ENCODE data around the gene HAUS3. TPM values are rescaled to one million over a fixed set of nuclear protein-coding genes. Genes with fewer than 3 reads are reported as not detected.
A peak's percentile ranks its signal among the peaks of the same experiment; 100 is the strongest.

Gene HAUS3
- total RNA-seq, 4 donors from 2014 or later: 9.9 to 14.1 (median 11.3) TPM

DNA sequence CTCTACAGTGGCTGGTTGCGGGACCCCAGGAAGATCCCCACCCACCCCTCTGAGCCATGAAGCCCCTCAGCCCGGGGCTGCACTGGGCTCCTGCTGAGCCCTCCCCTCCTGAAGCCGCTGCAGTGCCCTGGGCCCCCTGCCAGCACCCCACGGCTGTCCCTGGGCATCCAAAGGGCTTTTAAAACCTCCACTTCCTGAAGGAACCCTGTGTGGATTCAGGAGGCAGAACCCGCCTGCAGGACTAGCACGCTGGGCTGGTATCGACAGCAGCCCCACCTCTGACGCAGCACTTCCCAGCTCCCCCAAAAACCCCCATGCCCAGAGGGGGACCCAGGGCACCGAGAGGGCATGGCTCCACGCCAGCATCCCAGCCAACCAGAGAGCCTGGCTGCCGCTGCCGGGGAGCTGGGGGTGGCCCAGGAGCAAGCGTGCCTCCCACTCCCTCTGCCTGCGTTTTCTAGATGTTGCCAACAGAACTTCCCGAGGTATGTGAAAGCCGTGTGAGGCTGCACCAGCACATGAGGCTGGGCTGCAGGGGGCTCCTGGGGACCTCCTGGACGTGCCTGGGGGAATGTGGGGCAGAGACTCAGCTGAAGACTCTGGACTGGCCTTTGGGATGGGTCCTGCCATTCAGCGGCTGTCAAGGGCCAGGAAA, 13.7 kb upstream of the HAUS3 start:
- peaks cover 61 to 75% (median 68%) of the 10 kb centered on the region in 4 donors for H3K4me1 ChIP-seq
- H3K4me3 ChIP-seq: peak overlapping the region; percentile 21 to 24 (median 24)
- peak; percentile 70 for DNase-seq (ENCODE audit: extremely low spot score)
- peaks cover 20 to 56% (median 50%) of the 10 kb centered on the region in 4 donors for H3K36me3 ChIP-seq
- no peaks in the 10 kb centered on the region for H3K9me3 ChIP-seq
- intact Hi-C loops (cut with DNase I): no loop called here
- H3K27me3 ChIP-seq: no peaks in the 10 kb centered on the region
- TF ChIP-seq, protein P1, sequence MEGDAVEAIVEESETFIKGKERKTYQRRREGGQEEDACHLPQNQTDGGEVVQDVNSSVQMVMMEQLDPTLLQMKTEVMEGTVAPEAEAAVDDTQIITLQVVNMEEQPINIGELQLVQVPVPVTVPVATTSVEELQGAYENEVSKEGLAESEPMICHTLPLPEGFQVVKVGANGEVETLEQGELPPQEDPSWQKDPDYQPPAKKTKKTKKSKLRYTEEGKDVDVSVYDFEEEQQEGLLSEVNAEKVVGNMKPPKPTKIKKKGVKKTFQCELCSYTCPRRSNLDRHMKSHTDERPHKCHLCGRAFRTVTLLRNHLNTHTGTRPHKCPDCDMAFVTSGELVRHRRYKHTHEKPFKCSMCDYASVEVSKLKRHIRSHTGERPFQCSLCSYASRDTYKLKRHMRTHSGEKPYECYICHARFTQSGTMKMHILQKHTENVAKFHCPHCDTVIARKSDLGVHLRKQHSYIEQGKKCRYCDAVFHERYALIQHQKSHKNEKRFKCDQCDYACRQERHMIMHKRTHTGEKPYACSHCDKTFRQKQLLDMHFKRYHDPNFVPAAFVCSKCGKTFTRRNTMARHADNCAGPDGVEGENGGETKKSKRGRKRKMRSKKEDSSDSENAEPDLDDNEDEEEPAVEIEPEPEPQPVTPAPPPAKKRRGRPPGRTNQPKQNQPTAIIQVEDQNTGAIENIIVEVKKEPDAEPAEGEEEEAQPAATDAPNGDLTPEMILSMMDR (IDR thresholded peaks at IDR 0.05): no peak
- TF ChIP-seq EP300 (IDR thresholded peaks at IDR 0.05) (no peak), POLR2AphosphoS5 (IDR thresholded peaks at IDR 0.05) (peak in 1 of 2 donors; percentile 33), POLR2A (IDR thresholded peaks at IDR 0.05; ENCODE audit: low read depth) (no peak)
- H3K27ac ChIP-seq (replicated peaks in 1 of 4): peak overlapping the region; percentile 91 to 96 (median 92)
- 26% methylated on average over 18 of the region's 18 CpGs for WGBS

DNA sequence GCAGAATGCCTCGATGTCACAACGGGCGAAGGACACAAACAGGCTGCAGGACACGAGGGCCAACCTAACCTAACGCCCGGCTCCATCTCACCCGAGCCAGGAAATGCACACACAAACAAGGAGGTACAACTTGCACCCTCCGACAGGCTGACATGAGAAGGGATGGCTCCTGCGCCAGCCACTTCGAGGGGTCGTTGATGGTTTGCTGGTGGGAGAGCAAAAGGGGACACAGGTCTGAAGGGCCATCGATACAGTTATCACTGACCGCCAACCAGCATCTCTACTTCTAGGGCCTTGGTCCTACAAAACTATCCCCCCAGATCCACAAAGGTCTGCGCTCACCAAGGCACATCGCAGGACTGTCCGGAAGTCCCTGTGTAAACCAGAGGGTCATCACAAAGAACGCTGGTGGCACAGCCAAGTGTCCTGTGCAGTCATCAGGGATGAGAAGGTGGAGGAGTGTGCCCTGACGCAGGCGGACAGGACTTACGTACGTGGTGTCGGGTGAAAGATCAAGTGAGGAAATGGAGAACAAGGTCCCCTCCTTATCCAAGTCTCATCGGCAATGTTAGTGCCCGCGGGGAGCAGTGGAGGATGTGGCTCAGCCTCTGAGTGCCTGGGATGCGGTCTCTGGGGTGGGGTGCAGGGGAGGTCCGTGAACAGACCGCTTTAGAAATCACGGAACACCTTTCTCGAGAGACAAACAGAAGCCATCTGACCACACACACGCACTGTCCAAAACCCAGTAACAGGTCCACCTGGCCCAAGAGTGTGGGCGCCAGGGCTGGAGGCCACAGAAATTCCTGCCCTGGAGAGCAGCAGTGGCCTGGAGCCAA, 13.0 kb upstream of the HAUS3 start:
- peak; percentile 79 for DNase-seq (ENCODE audit: extremely low spot score)
- Histone ChIP-seq H3K4me3 (peak overlapping the region in 3 of 4 donors; percentile 21 to 24 (median 24)), H3K27ac (replicated peaks in 1 of 4) (peak overlapping the region; percentile 91 to 96 (median 92)), H3K36me3 (peaks cover 27 to 64% (median 58%) of the 10 kb centered on the region in 4 donors), H3K27me3 (no peaks in the 10 kb centered on the region), H3K4me1 (peaks cover 54 to 67% (median 61%) of the 10 kb centered on the region in 4 donors), H3K9me3 (no peaks in the 10 kb centered on the region)
- TF ChIP-seq POLR2AphosphoS5 (IDR thresholded peaks at IDR 0.05): no peak
- intact Hi-C loops (cut with DNase I): no loop called here
- WGBS: 78% methylated on average over 25 of the region's 32 CpGs

DNA sequence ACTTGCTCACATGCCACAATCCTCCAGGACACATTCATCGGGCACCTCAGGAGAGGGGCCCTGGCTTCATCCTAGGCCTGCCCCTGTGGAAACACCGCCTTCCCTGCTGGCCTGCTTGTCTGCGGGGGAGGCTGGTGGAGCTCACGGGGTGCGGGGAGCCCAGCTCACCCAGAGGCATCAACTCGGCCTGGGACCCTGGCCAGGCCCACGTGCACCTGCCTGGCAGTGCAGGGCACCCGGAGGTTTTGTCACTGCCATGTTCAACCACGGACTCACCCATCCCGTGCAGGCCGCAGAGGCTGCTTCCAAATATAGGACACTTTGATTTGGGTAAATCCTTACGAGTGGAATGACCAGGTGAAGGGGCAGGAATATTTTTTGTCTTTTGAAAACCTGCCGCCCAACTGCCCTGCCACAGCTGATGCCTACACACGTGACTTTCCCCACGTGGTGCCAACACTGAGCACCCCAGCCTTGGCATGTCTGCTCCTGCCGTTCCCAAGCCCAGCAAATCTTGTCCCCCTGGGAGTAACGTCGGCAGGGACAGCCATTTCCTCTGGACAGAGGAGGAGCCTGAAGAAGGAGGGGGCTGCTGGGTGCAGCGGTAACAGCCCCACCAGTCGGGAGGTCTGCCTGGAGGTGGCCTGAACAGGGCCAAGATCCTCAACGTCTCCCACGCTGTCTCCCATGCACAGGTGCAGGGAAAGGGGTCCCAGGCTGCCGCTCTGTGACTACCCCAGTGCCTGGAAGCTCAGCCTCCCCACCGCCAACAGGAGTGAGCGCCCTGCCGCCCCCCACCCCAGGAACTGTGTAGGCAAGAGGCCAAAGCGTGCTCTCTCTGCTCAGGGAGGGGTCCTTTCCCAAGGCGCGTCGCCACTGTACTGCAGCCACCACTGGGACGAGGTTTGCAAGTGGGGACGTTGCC, 11.5 kb upstream of the HAUS3 start:
- Histone ChIP-seq H3K27ac (replicated peaks in 1 of 4) (no peak overlapping the region), H3K4me3 (no peak overlapping the region)

DNA sequence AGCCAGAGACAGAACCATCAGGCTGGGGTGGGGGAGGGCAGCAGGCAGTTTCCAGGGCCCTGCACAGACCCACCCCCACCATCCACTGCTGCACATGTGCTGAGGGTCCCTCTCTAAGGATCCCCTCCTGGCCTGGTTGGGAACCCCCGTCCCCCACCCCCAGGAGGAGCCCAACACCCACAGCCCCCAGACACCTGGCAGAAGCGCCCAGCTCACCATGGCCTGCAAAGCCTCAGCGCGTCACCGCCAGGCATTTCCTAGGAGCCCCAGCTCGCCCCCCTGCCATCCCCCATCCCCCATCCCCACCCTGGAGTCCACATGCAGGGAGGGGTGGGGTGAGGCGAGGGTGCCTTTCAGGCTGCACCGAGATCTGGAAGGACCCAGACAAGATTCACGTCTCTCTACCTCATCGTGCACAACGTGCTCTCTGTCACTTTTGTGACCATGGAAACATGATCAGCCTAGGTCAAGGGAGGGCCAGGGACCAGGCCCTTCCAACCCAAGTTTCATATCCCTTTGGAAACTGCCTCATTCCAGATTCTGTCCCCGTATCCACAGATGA, 10.7 kb upstream of the HAUS3 start:
- no peak overlapping the region for H3K27ac ChIP-seq (replicated peaks in 1 of 4)
- 76% methylated on average over 4 of the region's 12 CpGs for WGBS
- TF ChIP-seq, protein P1 (IDR thresholded peaks at IDR 0.05): no peak
- TF ChIP-seq POLR2A (IDR thresholded peaks at IDR 0.05; ENCODE audit: low read depth) (no peak), POLR2AphosphoS5 (IDR thresholded peaks at IDR 0.05) (no peak), EP300 (IDR thresholded peaks at IDR 0.05) (no peak)
- H3K36me3 ChIP-seq: peaks cover 43 to 78% (median 75%) of the 10 kb centered on the region in 4 donors
- H3K27me3 ChIP-seq: no peaks in the 10 kb centered on the region
- no peak overlapping the region for H3K4me3 ChIP-seq
- H3K4me1 ChIP-seq: peaks cover 31 to 44% (median 38%) of the 10 kb centered on the region in 4 donors
- DNase-seq (ENCODE audit: extremely low spot score): peak; percentile 17
- no peaks in the 10 kb centered on the region for H3K9me3 ChIP-seq
- intact Hi-C loops (cut with DNase I): no loop called here

More for the DNA sequence above, 11.5 kb upstream of the HAUS3 start:
- H3K4me1 ChIP-seq: peaks cover 39 to 53% (median 46%) of the 10 kb centered on the region in 4 donors
- peaks cover 42 to 71% (median 67%) of the 10 kb centered on the region in 4 donors for H3K36me3 ChIP-seq
- WGBS: 77% methylated on average over 22 of the region's 32 CpGs
- H3K9me3 ChIP-seq: no peaks in the 10 kb centered on the region
- TF ChIP-seq, protein P1 (IDR thresholded peaks at IDR 0.05): no peak
- no peak for TF ChIP-seq POLR2AphosphoS5 (IDR thresholded peaks at IDR 0.05)
- TF ChIP-seq POLR2A (IDR thresholded peaks at IDR 0.05; ENCODE audit: low read depth): no peak
- TF ChIP-seq EP300 (IDR thresholded peaks at IDR 0.05): no peak
- peak; percentile 55 for DNase-seq (ENCODE audit: extremely low spot score)
- intact Hi-C loops (cut with DNase I): no loop called here
- no peaks in the 10 kb centered on the region for H3K27me3 ChIP-seq
